Measurements from ENCODE around the gene SLC51B.
"Not testable (repeated sequence)": the region's sequence is repeated elsewhere in the genome, so short reads cannot be mapped to it uniquely, and the experiment has no call there.

Gene SLC51B

DNA sequence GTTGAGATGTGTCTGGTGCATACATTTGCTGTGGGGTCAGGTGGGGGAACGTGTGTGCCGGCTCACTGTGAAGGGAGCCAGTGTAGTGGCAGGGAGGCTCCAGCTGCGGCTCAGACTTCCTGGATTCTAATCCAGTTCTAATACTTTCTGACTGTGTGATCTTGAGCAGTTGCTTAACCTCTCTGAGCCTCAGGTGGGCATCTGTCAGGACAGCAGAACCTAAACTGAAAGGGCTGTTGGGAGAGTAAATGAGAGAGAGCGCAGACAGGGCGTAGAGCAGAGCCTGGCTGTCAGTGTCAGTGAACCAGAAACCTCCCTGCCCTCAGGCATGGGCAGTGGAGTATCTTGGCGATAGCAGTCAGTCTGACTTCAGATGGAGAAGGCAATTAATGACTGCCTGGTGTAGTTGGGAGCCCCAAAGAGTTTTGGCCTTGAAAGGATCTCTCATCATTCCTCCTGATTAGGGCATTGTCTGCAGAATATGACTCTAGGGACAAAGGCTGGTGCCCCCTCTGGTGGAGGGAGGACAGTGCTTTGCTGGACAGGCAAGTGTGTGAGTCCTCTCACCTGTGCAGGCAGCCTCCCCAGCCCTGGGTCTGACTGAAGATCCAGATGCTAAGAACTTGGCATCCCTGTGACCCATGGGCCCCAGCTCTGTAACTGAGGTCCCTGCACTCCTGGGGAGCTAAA is 40.9 kb downstream of the SLC51B start:
- DNase-seq, result no peak

DNA sequence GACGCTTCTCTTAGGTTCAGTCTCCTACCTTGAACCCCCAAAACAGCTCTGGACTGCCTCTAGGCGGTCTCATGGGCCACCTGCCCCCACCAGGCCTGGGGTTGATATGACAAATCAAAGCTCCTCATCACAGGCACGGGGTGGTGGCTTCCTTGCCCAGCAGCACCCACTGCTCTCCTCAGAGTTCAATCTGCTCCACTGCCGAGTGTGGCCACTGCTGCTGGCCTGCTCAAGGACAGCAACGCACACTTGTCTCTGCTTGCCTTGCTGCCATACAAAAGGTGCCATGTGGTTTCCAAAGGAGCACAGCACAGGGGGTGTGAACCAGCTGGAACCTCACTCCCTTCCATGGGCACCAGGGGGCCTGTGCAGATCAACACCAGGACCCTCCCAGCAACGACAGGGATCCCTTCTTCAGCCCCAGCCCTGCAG is 41.5 kb downstream of the SLC51B start:
- no peak for DNase-seq

DNA sequence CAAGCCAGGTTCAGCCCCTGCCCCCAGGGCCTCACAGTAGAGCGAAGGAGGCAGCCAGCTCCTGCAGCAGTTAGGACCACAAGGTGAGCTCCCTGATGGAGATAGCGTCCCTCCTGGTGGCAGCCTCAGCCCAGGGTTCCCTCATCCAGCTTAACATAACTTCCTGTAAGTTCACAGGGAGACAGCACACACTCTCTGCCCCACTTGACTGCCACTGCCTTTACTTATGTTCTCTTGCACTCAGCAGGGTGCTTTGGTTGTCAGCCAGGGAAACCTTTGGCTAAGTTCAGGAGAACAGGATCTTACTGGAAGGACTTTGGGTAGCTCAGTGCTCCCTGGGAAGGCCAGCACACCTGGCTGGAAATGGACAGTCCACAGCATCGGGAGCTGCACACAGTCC is 42.2 kb downstream of the SLC51B start:
- no peak for DNase-seq

DNA sequence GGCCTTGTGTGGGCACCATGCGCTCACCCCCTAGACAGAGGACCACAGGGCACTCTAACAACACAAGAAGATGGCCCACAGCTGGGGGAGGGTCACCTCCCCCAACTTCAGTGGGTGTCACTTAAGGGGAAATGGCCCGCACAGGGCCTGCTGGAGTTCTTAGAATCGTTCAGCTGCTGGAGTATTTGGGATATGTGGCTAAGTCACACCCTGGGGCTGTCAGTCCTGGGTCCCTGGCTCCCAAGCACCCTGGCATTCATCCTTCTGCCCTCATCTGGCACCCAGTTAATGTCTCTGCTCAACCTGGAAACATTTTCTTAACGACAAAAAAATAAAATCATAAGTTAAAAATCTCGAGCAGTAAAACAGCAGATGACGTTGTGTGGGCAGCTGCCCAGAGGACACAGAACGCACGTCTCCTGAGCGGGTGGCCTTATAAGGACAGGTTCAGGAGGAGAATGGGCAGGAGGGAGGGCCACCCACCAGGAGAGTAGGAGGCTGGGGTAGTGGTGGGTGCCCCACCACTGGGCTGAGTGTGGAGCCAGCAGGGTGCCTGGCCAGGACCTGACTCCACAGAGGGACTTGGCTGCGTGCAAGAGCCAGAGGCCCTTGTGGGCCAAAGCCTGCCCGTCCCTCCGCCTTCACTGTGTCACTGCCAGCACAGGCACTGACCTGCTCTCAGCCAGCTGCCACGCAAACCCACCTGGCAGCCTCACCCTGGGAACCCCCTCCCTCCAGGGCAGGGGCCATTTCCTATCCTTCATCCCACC is 42.9 kb downstream of the SLC51B start:
- DNase-seq, result no peak

DNA sequence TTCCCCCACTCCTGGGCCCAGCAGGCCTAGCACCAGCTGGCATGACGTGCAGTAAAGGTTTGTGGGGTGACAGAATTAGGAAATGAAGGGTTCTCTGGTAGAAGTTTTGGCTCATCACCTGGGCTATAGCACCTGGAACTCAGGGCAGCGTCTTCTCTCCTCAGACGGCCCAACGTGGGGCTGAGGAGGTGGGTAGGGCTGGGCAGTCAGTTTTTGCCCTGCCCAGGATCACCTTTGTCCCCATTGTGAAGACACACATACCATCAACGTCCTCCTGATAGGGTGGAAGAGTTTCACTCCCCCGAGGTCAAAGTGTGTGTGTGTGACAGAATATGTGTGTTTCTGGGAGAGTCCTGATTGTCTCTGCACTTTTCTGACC is 43.4 kb downstream of the SLC51B start:
- no peak for DNase-seq

DNA sequence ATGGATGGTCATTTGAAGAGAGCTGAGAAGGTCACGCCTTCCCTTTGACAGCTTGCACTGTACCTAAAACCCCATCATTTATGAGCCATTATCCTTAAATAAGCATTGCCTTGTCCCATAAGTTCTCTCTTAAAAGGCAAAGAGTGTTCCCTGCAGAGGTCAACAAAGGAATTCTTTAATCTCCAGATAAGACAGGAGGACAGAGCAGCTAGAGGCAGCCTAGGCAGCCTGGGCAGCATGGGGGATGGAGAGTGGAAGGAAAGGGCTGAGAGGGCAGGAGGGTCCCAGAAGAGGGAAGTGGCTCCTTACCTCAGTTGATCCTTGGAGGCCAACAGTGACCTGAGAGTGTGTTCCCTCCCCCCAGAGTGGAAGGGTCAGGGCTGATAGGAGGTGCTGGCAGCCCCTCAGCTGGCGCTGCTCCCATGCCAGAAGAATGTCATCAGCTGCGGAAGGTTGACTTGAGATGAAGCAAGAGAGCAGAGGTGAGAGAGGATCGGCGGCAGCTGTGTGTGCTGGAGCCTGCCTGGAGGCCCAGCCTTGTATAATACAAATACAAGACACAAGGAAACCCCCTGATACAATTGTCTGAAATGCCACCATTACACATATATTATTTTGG is 44.1 kb downstream of the SLC51B start:
- no peak for DNase-seq

DNA sequence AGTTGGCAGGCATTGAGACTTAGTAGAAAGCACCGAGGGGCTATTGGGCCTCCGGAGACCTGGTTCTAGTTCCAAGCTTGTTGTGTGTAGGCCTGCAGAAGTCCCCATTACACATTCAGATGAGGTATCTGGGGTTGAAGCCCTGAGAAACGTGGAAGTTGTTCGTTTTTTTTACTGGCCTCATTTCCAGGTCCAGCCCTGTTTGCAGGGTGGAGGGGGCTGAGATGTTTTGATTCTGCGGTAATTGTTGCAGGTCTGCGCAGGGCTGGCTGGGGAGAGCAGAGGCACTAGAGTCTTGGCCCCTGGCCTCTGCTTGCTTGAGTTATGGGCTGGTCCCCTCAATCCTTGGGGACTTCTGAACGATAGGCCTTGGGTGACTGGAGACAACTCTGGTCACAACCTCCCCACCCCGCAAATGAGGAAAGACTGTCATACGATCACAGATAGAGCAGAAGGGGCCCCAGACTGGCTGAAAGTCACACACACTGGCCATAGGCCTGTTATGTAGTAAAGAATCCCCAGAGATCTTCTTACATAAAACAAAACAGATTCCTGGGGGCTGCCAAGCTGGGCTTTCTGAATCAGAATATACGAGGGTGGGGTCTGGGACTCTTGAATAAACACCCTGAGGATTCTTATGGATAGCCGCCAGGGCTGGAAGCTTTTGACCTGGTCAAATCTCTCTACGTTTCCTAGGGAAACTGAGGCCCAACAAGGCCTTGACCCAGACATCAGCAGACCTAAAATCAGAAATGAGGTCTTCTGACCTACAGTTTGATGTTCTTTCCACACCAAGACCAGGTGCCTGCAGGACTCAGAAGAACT is 47.0 kb downstream of the SLC51B start:
- no peak for DNase-seq

DNA sequence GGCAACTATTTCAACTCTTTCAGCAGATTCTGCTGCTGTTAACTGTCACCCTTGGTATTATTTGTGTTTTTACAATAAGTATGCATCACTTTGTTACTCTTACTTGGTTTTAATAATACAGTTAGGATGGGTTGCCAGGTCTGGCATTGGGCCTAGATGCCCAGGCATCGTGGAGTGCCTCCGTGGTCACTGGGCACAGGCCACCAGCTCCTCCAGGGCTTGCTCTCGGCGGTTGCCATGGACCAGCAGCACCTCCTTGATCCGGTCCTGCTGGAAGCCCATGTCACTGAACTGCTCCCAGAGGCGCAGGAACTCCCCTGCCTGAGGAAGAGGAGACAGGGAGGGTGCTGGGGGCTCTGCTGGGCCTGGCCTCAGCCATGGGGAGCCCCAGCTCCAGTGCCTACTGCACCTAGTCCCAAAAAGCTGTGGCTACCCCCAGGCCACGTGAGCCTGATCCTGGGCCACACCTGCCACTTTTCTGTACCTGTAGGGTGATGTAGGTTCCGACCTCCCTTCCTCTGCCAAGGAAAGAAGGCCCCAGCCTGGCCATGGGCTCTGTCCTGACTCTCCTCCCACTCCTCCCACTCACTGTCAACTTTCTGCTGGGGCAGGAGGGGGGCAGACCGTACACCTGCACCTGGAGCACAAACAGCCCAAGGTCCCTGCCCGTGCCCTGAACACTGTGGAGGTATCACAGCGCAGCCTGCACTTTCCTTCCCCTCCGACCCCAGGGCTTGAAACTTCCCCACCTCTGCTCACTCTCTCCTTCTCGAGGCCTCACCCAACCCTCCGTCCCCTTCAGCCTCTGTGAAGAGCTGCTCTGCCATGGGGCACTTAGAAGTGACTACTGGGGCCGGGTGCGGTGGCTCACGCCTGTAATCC is 48.0 kb downstream of the SLC51B start:
- DNase-seq, result no peak

DNA sequence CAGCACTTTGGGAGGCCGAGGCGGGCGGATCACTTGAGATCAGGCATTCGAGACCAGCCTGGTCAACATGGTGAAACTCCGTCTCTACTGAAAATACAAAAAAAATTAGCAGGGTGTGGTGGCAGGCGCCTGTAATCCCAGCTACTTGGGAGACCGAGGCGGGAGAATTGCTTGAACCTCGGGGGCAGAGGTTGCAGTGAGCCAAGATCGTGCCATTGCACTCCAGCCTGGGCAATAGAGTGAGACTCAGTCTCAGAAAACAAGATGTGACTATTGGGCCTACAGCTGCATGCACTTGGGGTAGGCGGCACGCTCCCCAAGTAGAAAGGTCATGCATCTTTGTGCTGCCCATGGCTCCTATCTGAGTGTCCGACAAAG is 48.6 kb downstream of the SLC51B start:
- DNase-seq, result not testable (repeated sequence)

DNA sequence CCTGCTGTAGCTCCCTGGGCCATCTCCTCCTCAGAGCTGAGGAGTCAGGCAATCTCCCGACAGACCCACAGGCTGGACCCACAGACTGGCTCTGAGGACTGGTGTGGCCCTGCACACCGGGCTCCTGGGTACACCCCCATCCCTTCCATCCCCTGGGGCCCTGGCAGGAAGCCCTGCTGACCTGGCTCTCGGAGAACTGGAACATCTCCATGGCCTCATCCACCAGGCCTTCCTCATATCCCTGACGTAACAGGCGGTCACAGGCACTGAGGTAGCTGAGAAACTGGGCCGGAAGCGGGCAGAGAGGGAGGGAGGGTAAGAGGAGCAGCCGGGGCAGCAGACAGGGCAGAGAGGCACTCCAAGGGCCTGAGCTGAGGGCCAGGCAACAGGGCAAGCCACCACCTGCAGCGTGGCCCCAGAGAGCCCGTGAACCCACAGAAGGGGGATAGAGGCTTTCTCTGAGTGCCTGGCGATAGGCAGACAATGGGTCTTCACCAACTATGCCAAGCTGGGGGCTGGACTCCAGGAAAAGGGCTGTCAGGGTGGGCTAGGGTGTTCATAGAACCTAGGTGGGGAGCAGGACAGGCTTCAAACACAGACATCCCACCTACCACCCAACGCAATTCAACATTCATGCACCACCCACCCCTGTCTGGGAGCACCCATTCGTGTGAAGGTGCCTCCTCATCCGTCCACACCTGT is 49.3 kb downstream of the SLC51B start:
- no peak for DNase-seq

DNA sequence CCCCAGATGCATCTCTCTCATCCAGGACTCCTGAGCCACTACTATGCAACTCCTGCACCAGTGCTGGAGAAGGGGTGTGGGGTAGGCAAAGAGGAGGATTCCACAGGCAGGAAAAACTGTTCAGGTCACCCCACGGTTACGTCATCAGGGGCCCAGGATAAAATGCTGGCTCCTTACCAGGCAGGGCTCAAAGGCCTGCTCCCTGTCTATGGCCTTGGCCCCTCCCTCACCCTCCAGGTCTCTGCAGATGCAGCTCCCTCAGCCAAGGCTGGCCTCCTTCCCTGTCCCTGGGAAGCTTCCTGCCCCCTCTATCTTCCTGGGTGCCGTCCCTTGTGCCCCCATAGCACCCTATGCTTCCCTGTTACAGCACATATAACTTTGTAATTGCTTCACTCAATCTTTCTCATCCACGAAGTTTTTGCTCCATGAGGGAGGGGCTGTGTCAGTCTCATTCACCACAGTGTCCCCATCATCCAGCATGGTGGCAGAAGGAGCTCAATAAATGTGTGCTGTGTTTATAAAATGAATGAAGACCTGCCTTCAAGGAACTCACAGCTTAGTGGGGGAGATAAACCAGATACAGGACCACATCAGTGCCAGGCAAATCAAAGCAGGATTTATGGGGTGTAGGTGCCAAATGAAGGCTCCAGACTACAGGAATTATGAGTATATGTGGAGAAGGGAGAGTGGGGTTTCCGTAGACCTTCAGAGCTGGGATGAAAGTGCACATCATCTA is 50.0 kb downstream of the SLC51B start:
- DNase-seq, result no peak

DNA sequence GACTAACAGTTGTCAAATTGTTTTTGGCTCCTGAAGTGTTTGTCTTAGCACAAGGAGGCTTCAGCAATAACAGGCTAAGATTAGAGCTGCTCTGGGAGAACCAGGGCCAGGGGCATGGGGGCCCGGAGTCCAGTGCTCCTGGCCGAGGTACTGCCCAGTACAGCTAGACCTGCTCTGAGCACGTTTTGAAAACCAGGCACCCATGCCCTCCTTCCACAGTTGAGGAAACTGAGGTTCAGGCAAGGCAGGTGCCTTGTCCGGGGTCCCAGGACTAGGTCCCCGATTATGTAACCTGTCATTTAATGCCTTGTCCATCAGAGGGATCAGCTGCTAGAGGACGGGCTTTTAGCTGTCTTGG is 50.5 kb downstream of the SLC51B start:
- DNase-seq, result no peak

DNA sequence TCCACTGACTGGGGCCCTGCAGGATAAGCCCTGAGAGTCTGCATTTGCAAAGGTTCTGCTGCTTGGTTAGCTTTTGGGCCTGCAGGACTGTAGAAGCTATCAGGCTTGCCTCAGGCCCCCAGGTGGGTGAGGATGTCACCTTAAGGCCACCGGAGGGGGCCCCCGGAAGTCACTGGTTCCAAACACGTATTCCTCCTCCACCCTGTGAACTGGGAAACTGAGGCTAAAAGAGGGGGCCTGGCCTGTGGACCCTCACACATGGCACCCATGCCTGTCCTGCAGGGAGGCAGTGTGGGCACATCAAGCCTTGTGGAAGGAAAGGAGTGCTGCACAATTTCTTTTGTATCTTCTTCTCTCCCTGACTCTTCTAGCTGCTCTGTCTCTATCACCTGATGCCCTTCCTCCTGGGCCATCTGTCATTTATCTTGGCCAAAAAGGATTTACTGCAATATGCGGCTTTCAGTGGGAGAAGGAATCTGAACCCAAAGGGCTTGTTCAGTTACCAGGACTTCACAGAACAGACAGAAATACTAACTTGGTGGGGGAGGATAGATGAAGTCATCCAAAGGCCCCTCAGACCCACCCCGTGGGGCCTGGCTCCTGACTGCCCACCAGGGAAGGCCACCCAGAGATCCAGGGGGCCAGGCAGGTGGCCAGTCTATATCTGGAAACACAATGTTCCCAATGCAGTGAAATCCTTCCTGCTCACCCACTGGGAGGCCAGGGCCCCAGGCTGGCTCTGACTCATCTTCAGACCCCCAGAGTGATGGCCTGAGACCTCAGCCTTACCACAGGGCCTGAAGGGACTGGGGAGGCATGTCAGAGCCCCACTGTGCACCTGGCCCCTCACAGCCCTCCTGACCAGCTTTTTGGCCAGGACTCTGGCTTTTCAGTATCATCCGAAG is 51.5 kb downstream of the SLC51B start:
- DNase-seq, result no peak

DNA sequence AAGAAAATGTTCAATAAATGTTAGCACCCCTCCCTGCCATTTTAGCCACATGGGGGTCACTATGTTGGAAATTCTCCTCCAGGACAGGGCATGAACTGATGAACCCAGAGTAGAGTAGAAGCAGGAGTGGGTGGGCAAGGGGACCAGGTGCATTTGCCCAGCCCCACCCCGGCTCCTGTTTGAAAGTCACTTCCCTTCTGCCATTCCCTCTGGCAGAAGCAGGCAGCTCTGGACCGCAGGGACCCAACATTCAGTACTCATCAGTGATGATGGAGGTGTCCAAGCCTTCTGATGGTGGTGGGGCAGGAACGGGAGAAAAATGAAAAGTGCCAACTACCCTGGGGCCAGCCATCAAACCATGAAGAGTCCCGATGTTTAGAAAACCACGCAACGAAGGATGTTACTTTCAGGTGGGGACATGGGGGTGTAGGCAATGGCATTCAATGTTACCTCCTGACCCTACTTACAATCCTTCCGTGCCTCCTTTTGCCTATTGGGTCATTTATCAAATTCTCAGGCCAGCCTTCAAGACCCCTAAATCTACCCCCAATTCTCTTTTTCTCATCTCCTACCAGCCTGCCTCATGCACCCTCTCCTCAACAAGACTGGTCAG is 52.6 kb downstream of the SLC51B start:
- DNase-seq, result no peak

DNA sequence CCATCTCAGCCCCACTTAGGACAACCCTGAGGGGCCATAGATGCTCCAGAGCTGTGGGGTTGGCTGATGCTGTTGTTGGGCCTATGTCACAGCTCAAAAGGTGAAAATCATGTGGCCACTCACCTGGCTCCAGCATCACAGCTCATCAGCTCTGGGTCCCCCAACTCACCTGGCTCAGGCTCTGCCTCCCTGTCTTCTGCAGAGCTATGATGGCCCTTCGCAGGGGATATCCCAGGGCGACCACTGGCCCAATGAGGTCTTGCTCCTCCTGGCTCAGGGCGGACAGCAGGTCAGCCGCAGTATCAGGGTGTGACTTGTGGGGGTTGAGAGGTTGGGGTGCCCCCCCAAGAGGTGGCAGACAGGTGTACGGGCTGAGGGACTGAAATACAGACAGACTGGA is 54.1 kb downstream of the SLC51B start:
- no peak for DNase-seq

DNA sequence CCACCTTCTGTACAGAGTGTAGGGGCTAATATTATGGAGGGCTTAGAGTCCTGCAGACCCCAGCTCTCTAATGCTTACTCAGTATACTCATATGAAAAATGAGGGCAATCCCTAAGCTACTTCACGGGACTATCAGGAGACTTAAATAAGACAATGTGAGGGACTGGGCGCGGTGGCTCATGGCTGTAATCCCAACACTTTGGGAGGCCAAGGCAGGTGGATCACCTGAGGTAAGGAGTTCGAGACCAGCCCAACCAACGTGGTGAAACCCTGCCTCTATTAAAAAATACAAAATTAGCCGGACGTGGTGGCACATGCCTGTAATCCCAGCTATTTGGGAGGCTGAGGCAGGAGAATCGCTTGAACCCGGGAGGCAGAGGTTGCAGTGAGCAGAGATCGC is 54.6 kb downstream of the SLC51B start:
- DNase-seq, result not testable (repeated sequence)

DNA sequence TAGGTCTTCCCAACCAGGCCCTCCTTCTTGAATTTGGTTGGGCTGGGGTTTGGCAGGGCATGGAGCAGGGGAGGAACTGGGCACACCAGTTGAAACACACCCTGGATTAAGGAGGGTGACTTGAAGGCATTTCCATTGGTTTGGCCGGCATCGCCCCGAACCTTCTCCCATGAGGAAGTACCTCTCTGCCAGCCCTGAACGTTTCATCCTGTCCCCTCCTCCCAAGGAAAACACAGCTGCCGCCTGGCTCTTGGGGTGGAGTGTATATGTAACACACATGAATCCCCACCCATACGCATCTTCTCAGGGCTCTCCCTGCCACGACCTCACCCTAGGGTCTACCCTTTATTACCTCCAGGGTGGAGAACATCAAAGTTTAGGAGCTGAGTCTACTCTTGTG is 55.3 kb downstream of the SLC51B start:
- DNase-seq, result no peak

DNA sequence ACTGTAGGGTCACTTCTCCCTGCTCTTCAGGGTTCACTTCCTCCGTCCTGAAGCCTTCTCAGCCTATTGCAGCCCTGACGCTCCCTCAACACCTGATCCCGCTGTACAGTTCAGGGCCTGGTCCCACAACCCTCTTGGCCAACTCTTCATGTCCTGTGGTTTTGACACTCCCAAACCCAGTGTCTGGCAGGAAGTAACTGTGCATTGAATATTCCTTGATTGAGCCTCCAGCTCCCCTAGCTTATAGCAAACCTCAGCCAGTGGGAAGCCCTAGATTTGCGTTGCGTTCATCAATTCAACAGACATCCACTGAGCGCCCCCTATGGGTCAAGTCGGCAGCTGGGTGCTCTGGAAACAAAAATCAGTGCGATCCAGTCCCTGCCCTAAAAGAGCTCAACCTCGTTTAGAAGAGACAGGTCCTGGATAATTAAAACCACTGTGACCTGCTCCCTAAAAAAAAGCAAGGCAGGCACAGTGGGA is 56.3 kb downstream of the SLC51B start:
- DNase-seq, result no peak

Data from NCI-H1436 treated with DMSO at 0.1 percent for 48 hours (cell line).